Endothelial cell of umbilical vein (primary cell): Measurements from ENCODE around the gene IFIT3.

Experiments used
- CTCF ChIP-seq, 2 donors: IDR thresholded peaks; 1 replicate in 1 of 2; 2 replicates in 1 of 2; pipeline ENCODE4 v1.5.1; 2011; ENCODE audit warnings: low read length in 2 of 2, mild to moderate bottlenecking in 2 of 2, moderate library complexity in 2 of 2, control low read depth in 1 of 2, inconsistent platforms in 1 of 2, low read depth in 1 of 2; ENCODE audit not compliant: insufficient read depth in 1 of 2; ENCODE audit errors: extremely low read depth in 1 of 2
- FOS ChIP-seq: IDR thresholded peaks from 2 replicates; pipeline ENCODE4 v1.6.1; 2011; ENCODE audit warnings: mild to moderate bottlenecking, low read length, moderate library complexity, borderline replicate concordance; ENCODE audit not compliant: insufficient read depth
- JUN ChIP-seq: IDR thresholded peaks from 2 replicates; pipeline ENCODE4 v1.6.1; 2011; ENCODE audit warnings: borderline replicate concordance, low read depth; ENCODE audit not compliant: insufficient read length, insufficient read depth
- MYC ChIP-seq: IDR thresholded peaks from one replicate; pipeline ENCODE4 v1.6.1; 2011; ENCODE audit warnings: mild to moderate bottlenecking, low read depth, low read length
- POLR2A ChIP-seq: IDR thresholded peaks from 2 replicates; pipeline ENCODE4 v1.6.1; 2012; ENCODE audit warnings: low read depth, mild to moderate bottlenecking, control low read depth, low read length

GRCh38 chr10:89374713-89375141 lies 46.9 kb downstream of the IFIT3 start:
- no peak for TF ChIP-seq CTCF (IDR thresholded peaks at IDR 0.05; ENCODE audit: extremely low read depth in 1 of 2, insufficient read depth in 1 of 2, low read depth in 1 of 2, low read length in 2 of 2)
- no peak for TF ChIP-seq MYC
- TF ChIP-seq JUN = no peak
- no peak for TF ChIP-seq POLR2A
- no peak for TF ChIP-seq FOS
